ENCODE measurements around the gene CCR6. TPM values are rescaled to one million over a fixed set of nuclear protein-coding genes. Genes with fewer than 3 reads are reported as not detected.
"Not testable (repeated sequence)": the region's sequence is repeated elsewhere in the genome, so short reads cannot be mapped to it uniquely, and the experiment has no call there.

The CCR6 gene
- not detected in 2 replicates for total RNA-seq (2014; rRNA removed; shearing (Covaris generic); ENCODE audit: low replicate concordance)

- Histone ChIP-seq H3K9ac (ENCODE audit: low read length) (no peak within 1 kb of the TSS), H3K79me2 (ENCODE audit: low read length) (no peaks in the 10 kb centered on the region), H3K27me3 (ENCODE audit: low read length) (no peaks in the 10 kb centered on the region), H3K27ac (ENCODE audit: low read length) (no peak within 1 kb of the TSS), H3K9me2 (replicated peaks; ENCODE audit: insufficient read depth, low read length) (no peaks in the 10 kb centered on the region), H3K36me3 (ENCODE audit: insufficient read depth, low read length) (no peaks in the 10 kb centered on the region), H4K20me1 (ENCODE audit: insufficient read depth, low read depth, low read length) (peaks cover 23% of the 10 kb centered on the region; the same call in 1 of the 2 replicates), H2AFZ (ENCODE audit: low read length) (no peak within 1 kb of the TSS), H3K4me2 (ENCODE audit: low read depth, low read length, poor library complexity, severe bottlenecking) (no peak within 1 kb of the TSS), H3K4me3 (ENCODE audit: low read length) (no peak within 1 kb of the TSS), H3K4me1 (ENCODE audit: low read length) (peaks cover 35% of the 10 kb centered on the region), H3K9me3 (ENCODE audit: low read length) (peaks cover 3% of the 10 kb centered on the region; the same call in 1 of the 2 replicates)
- DNase-seq = no peak
Observed at GRCh38 chr6:167122827-167123657, at the start of gene CCR6. Gene CCR6, plus strand, starts transcription at chr6:167123096. Its CDS starts 13,039 bp downstream, at chr6:167136135.

GRCh38 chr6:167073679-167074274, 49.1 kb upstream of the CCR6 start:
- Histone ChIP-seq H3K27ac (ENCODE audit: low read length) (no peak overlapping the region), H3K9ac (ENCODE audit: low read length) (no peak overlapping the region), H4K20me1 (ENCODE audit: insufficient read depth, low read depth, low read length) (no peaks in the 10 kb centered on the region), H3K4me3 (ENCODE audit: low read length) (no peak overlapping the region), H3K4me2 (ENCODE audit: low read depth, low read length, poor library complexity, severe bottlenecking) (no peak overlapping the region), H3K4me1 (ENCODE audit: low read length) (no peaks in the 10 kb centered on the region), H3K9me2 (replicated peaks; ENCODE audit: insufficient read depth, low read length) (no peaks in the 10 kb centered on the region), H2AFZ (ENCODE audit: low read length) (no peak overlapping the region), H3K36me3 (ENCODE audit: insufficient read depth, low read length) (no peaks in the 10 kb centered on the region), H3K27me3 (ENCODE audit: low read length) (0 out of 2 replicates have a peak, but pooled peaks cover 2% of the 10 kb centered on the region), H3K79me2 (ENCODE audit: low read length) (no peaks in the 10 kb centered on the region), H3K9me3 (ENCODE audit: low read length) (peaks cover 5% of the 10 kb centered on the region)
- DNase-seq = no peak

GRCh38 chr6:167077241-167077932, 45.5 kb upstream of the CCR6 start:
- no peak overlapping the region for H3K4me2 ChIP-seq (ENCODE audit: low read depth, low read length, poor library complexity, severe bottlenecking)
- no peak overlapping the region for H3K4me3 ChIP-seq (ENCODE audit: low read length)
- no peaks in the 10 kb centered on the region for H3K4me1 ChIP-seq (ENCODE audit: low read length)
- no peaks in the 10 kb centered on the region for H3K79me2 ChIP-seq (ENCODE audit: low read length)
- no peak overlapping the region for H3K9ac ChIP-seq (ENCODE audit: low read length)
- no peak for DNase-seq
- H3K36me3 ChIP-seq (ENCODE audit: insufficient read depth, low read length) = no peaks in the 10 kb centered on the region
- H2AFZ ChIP-seq (ENCODE audit: low read length) = no peak overlapping the region
- H4K20me1 ChIP-seq (ENCODE audit: insufficient read depth, low read depth, low read length) = peaks cover 3% of the 10 kb centered on the region; the same call in 1 of the 2 replicates
- no peak overlapping the region for H3K27ac ChIP-seq (ENCODE audit: low read length)
- peaks cover 5% of the 10 kb centered on the region for H3K9me3 ChIP-seq (ENCODE audit: low read length)
- H3K9me2 ChIP-seq (replicated peaks; ENCODE audit: insufficient read depth, low read length) = no peaks in the 10 kb centered on the region
- H3K27me3 ChIP-seq (ENCODE audit: low read length) = 0 out of 2 replicates have a peak, but pooled peaks cover 2% of the 10 kb centered on the region

DNA sequence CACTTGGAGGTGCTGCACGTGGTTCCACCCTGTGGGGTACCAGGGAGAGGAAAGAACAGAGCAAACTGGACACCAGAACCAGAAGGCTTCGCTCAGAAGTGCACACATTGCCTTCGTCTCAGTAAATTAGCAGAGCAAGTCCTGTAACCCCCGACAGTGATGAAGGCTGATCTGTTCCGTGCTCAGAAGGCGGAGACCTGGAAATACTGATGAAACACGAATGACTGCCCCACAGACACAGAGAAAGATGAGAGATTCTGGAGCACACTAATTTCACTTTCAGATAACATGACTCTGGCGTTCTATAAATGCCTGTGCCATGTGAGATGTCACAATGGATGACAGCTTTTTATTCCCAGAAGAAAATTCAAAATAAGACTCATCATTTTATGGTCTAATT, 44.2 kb upstream of the CCR6 start:
- Histone ChIP-seq H3K36me3 (ENCODE audit: insufficient read depth, low read length) (no peaks in the 10 kb centered on the region), H4K20me1 (ENCODE audit: insufficient read depth, low read depth, low read length) (peaks cover 3% of the 10 kb centered on the region; the same call in 1 of the 2 replicates), H3K4me3 (ENCODE audit: low read length) (no peak overlapping the region), H3K4me1 (ENCODE audit: low read length) (no peaks in the 10 kb centered on the region), H2AFZ (ENCODE audit: low read length) (no peak overlapping the region), H3K27ac (ENCODE audit: low read length) (no peak overlapping the region), H3K4me2 (ENCODE audit: low read depth, low read length, poor library complexity, severe bottlenecking) (no peak overlapping the region), H3K27me3 (ENCODE audit: low read length) (no peaks in the 10 kb centered on the region), H3K9me2 (replicated peaks; ENCODE audit: insufficient read depth, low read length) (no peaks in the 10 kb centered on the region), H3K9me3 (ENCODE audit: low read length) (no peaks in the 10 kb centered on the region; the same call in 1 of the 2 replicates), H3K79me2 (ENCODE audit: low read length) (no peaks in the 10 kb centered on the region), H3K9ac (ENCODE audit: low read length) (no peak overlapping the region)
- no peak for DNase-seq

GRCh38 chr6:167079853-167080297, 43.0 kb upstream of the CCR6 start:
- Histone ChIP-seq H3K9me2 (replicated peaks; ENCODE audit: insufficient read depth, low read length) (no peaks in the 10 kb centered on the region), H3K4me2 (ENCODE audit: low read depth, low read length, poor library complexity, severe bottlenecking) (no peak overlapping the region), H3K4me1 (ENCODE audit: low read length) (no peaks in the 10 kb centered on the region), H3K9ac (ENCODE audit: low read length) (no peak overlapping the region), H3K36me3 (ENCODE audit: insufficient read depth, low read length) (no peaks in the 10 kb centered on the region), H2AFZ (ENCODE audit: low read length) (no peak overlapping the region), H3K9me3 (ENCODE audit: low read length) (no peaks in the 10 kb centered on the region), H3K4me3 (ENCODE audit: low read length) (no peak overlapping the region), H4K20me1 (ENCODE audit: insufficient read depth, low read depth, low read length) (peaks cover 3% of the 10 kb centered on the region; the same call in 1 of the 2 replicates), H3K27me3 (ENCODE audit: low read length) (no peaks in the 10 kb centered on the region), H3K79me2 (ENCODE audit: low read length) (no peaks in the 10 kb centered on the region), H3K27ac (ENCODE audit: low read length) (no peak overlapping the region)
- peak; percentile 66 for DNase-seq

DNA sequence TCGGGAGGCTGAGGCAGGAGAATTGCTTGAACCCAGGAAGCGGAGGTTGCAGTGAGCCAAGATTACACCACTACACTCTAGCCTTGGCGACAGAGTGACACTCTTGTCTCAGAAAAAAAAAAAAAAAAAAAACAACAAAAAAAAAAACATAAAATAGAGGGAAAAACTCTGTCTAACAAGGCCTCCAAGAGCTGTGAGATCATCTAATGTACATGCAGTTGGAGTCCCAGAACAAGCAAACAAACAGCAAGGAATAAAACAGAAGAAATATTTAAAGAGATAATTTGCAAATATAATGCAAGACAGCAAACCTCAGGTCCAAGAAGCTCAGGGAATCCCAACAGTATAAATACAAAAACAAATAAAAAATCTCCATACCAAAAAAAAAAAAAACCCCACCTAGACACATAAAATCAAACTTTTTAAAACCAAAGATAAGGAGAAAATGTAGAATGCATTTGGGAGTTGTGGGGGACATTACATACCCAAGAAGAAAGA, 35.0 kb upstream of the CCR6 start:
- no peak overlapping the region for H3K27ac ChIP-seq (ENCODE audit: low read length)
- no peaks in the 10 kb centered on the region for H4K20me1 ChIP-seq (ENCODE audit: insufficient read depth, low read depth, low read length)
- H3K4me3 ChIP-seq (ENCODE audit: low read length) = no peak overlapping the region
- H3K9me3 ChIP-seq (ENCODE audit: low read length) = peaks cover 4% of the 10 kb centered on the region; the same call in 1 of the 2 replicates
- H3K9me2 ChIP-seq (replicated peaks; ENCODE audit: insufficient read depth, low read length) = no peaks in the 10 kb centered on the region
- H3K9ac ChIP-seq (ENCODE audit: low read length) = no peak overlapping the region
- H3K27me3 ChIP-seq (ENCODE audit: low read length) = no peaks in the 10 kb centered on the region
- DNase-seq = no peak
- no peak overlapping the region for H2AFZ ChIP-seq (ENCODE audit: low read length)
- H3K4me1 ChIP-seq (ENCODE audit: low read length) = peaks cover 26% of the 10 kb centered on the region
- H3K36me3 ChIP-seq (ENCODE audit: insufficient read depth, low read length) = no peaks in the 10 kb centered on the region
- no peaks in the 10 kb centered on the region for H3K79me2 ChIP-seq (ENCODE audit: low read length)
- no peak overlapping the region for H3K4me2 ChIP-seq (ENCODE audit: low read depth, low read length, poor library complexity, severe bottlenecking)

GRCh38 chr6:167088741-167089140, 34.2 kb upstream of the CCR6 start:
- peak; percentile 71 for DNase-seq
- H3K9ac ChIP-seq (ENCODE audit: low read length); H3K27me3 ChIP-seq (ENCODE audit: low read length); H3K9me2 ChIP-seq (replicated peaks; ENCODE audit: insufficient read depth, low read length); H2AFZ ChIP-seq (ENCODE audit: low read length); H3K9me3 ChIP-seq (ENCODE audit: low read length); H3K27ac ChIP-seq (ENCODE audit: low read length); H3K79me2 ChIP-seq (ENCODE audit: low read length); H3K4me3 ChIP-seq (ENCODE audit: low read length); H3K36me3 ChIP-seq (ENCODE audit: insufficient read depth, low read length); H4K20me1 ChIP-seq (ENCODE audit: insufficient read depth, low read depth, low read length): not testable (repeated sequence)
- H3K4me2 ChIP-seq (ENCODE audit: low read depth, low read length, poor library complexity, severe bottlenecking) = peak overlapping the region; percentile 33
- peaks cover 26% of the 10 kb centered on the region for H3K4me1 ChIP-seq (ENCODE audit: low read length)
